SU-DHL-6 (cell line): ENCODE data around the gene NUP50.

Experiments
- H2AFZ ChIP-seq: fragments of 200-600 bp; sonication (generic); 2 replicates; pipeline ENCODE4 v1.6.1; 2014; ENCODE audit warnings: low read depth, mild to moderate bottlenecking, moderate library complexity, mixed read lengths, antibody characterized with exemption, low read length; ENCODE audit not compliant: severe bottlenecking
- H3F3A ChIP-seq: fragments of 200-600 bp; shearing (Covaris generic); 2 replicates; pipeline ENCODE4 v1.6.0; 2016; ENCODE audit warnings: antibody characterized with exemption, mild to moderate bottlenecking; ENCODE audit not compliant: insufficient read depth
- H3K27ac ChIP-seq: fragments of 200-600 bp; sonication (generic); 2 replicates; pipeline ENCODE4 v1.5.1; 2016; ENCODE audit warnings: low read depth, mild to moderate bottlenecking, low read length, moderate library complexity, mixed read lengths
- H3K27me3 ChIP-seq: fragments of 200-600 bp; sonication (generic), shearing (Covaris generic); 2 replicates; pipeline ENCODE4 v1.6.0; 2014; ENCODE audit warnings: mild to moderate bottlenecking, low read length
- H3K36me3 ChIP-seq: fragments of 200-600 bp; sonication (generic); 2 replicates; pipeline ENCODE4 v1.6.1; 2014; ENCODE audit warnings: mild to moderate bottlenecking, low read length, mixed read lengths
- H3K4me2 ChIP-seq: fragments of 300-600, 200-600 bp; shearing (Covaris generic), sonication (generic); 2 replicates; pipeline ENCODE4 v1.6.0; 2014; ENCODE audit warnings: low read length, low read depth, mild to moderate bottlenecking; ENCODE audit not compliant: poor library complexity, severe bottlenecking
- H3K4me3 ChIP-seq: fragments of 200-600 bp; sonication (generic); 2 replicates; pipeline ENCODE4 v1.5.1; 2014; ENCODE audit warnings: antibody characterized with exemption, low read length, mild to moderate bottlenecking, mixed read lengths; ENCODE audit not compliant: insufficient read depth, poor library complexity, severe bottlenecking
- H3K79me2 ChIP-seq: fragments of 200-600 bp; sonication (generic); 2 replicates; pipeline ENCODE4 v1.6.1; 2014; ENCODE audit warnings: mild to moderate bottlenecking, low read length, moderate library complexity; ENCODE audit not compliant: insufficient read depth
- H3K9ac ChIP-seq: fragments of 200-600 bp; sonication (generic); 2 replicates; pipeline ENCODE4 v1.7.0; 2014; ENCODE audit warnings: mild to moderate bottlenecking, low read length
- H3K9me2 ChIP-seq: fragments of 200-600 bp; sonication (generic); replicated peaks from 2 replicates; pipeline ENCODE4 v1.6.1; 2014; ENCODE audit warnings: low read length; ENCODE audit not compliant: insufficient read depth
- H3K9me3 ChIP-seq: fragments of 200-600 bp; sonication (generic); 2 replicates; pipeline ENCODE4 v1.6.1; 2014; ENCODE audit warnings: low read length, mixed read lengths; ENCODE audit not compliant: insufficient read depth
- H4K20me1 ChIP-seq: fragments of 200-600 bp; sonication (generic); 2 replicates; pipeline ENCODE4 v1.6.1; 2014; ENCODE audit warnings: low read depth, mild to moderate bottlenecking, antibody characterized with exemption, low read length, moderate library complexity, mixed read lengths
- CTCF ChIP-seq: fragments of 200-600 bp; sonication (generic); IDR thresholded peaks from one replicate; pipeline ENCODE4 v1.5.1; 2017; ENCODE audit warnings: antibody characterized with exemption, mild to moderate bottlenecking, low read length, moderate library complexity; ENCODE audit not compliant: insufficient read depth, poor library complexity, severe bottlenecking
- EZH2phosphoT487 ChIP-seq: fragments of 200-600 bp; sonication (generic), shearing (Covaris generic); conservative IDR thresholded peaks from 2 replicates; pipeline ENCODE4 v1.6.1; 2018; ENCODE audit warnings: mild to moderate bottlenecking, antibody characterized with exemption, low read length, moderate library complexity, mixed read lengths

Gene NUP50

GRCh38 chr22:45172881-45173585 is 9.3 kb downstream of the NUP50 start:
- no peaks in the 10 kb centered on the region for H3K9me2 ChIP-seq
- no peak overlapping the region for H3K4me3 ChIP-seq
- no peaks in the 10 kb centered on the region for H3K27me3 ChIP-seq
- TF ChIP-seq CTCF (no peak), EZH2phosphoT487 (no peak)
- H3K9ac ChIP-seq, result no peak overlapping the region
- no peak overlapping the region for H3K4me2 ChIP-seq
- H3K27ac ChIP-seq, result no peak overlapping the region
- no peak overlapping the region for H2AFZ ChIP-seq
- 0 out of 2 replicates have a peak, but pooled peaks cover 4% of the 10 kb centered on the region for H3F3A ChIP-seq
- H3K36me3 ChIP-seq, result peaks cover 66% of the 10 kb centered on the region
- peaks cover 9% of the 10 kb centered on the region; the same call in 1 of the 2 replicates for H4K20me1 ChIP-seq
- H3K9me3 ChIP-seq, result no peaks in the 10 kb centered on the region
- peaks cover 85% of the 10 kb centered on the region for H3K79me2 ChIP-seq

GRCh38 chr22:45179276-45180049 is 15.7 kb downstream of the NUP50 start:
- Histone ChIP-seq H3K4me3 (no peak overlapping the region), H3K36me3 (peaks cover 47% of the 10 kb centered on the region), H3K27ac (no peak overlapping the region), H3K9me2 (no peaks in the 10 kb centered on the region), H3K27me3 (no peaks in the 10 kb centered on the region), H4K20me1 (peaks cover 20% of the 10 kb centered on the region; the same call in 1 of the 2 replicates), H2AFZ (no peak overlapping the region), H3K9ac (no peak overlapping the region), H3F3A (no peaks in the 10 kb centered on the region), H3K9me3 (no peaks in the 10 kb centered on the region), H3K4me2 (no peak overlapping the region), H3K79me2 (peaks cover 53% of the 10 kb centered on the region)
- no peak for TF ChIP-seq CTCF
- no peak for TF ChIP-seq EZH2phosphoT487

GRCh38 chr22:45180146-45180679 is 16.5 kb downstream of the NUP50 start:
- peaks cover 45% of the 10 kb centered on the region for H3K79me2 ChIP-seq
- no peaks in the 10 kb centered on the region for H3K9me3 ChIP-seq
- no peak overlapping the region for H2AFZ ChIP-seq

More at GRCh38 chr22:45180146-45180679, 16.5 kb downstream of the NUP50 start:
- peaks cover 16% of the 10 kb centered on the region; the same call in 1 of the 2 replicates for H4K20me1 ChIP-seq
- TF ChIP-seq EZH2phosphoT487 (no peak), CTCF (no peak)
- H3F3A ChIP-seq, result no peaks in the 10 kb centered on the region
- no peak overlapping the region for H3K27ac ChIP-seq
- no peak overlapping the region for H3K4me3 ChIP-seq
- H3K9me2 ChIP-seq, result no peaks in the 10 kb centered on the region
- no peak overlapping the region for H3K4me2 ChIP-seq
- no peak overlapping the region for H3K9ac ChIP-seq
- H3K27me3 ChIP-seq, result no peaks in the 10 kb centered on the region
- H3K36me3 ChIP-seq, result peaks cover 39% of the 10 kb centered on the region
